ENCODE data around the gene PRKAR1B. TPM values are rescaled to one million over a fixed set of nuclear protein-coding genes. Genes with fewer than 3 reads are reported as not detected.

PRKAR1B gene
- total and polyA plus RNA-seq, 8 donors = 4.5 to 45.8 (median 11.1) TPM

GRCh38 chr7:683526-684205 lies 43.4 kb downstream of the PRKAR1B start:
- H3K27me3 ChIP-seq = no peaks in the 10 kb centered on the region
- WGBS, 5 donors = 94 to 99% (median 97%) methylated on average over 15 to 19 of the region's 19 CpGs
- intact Hi-C loops (cut with DNase I; ENCODE audit: low total_unique reads) = no loop called here
- peaks cover 0 to 37% (median 22%) of the 10 kb centered on the region in 4 donors for H3K36me3 ChIP-seq
- peaks cover 5 to 38% (median 27%) of the 10 kb centered on the region in 4 donors for H3K9me3 ChIP-seq
- no peak overlapping the region for H3K27ac ChIP-seq
- TF ChIP-seq POLR2AphosphoS5 (IDR thresholded peaks at IDR 0.05) = no peak
- no peak for TF ChIP-seq EP300 (IDR thresholded peaks at IDR 0.05)
- no peak for TF ChIP-seq POLR2A (IDR thresholded peaks at IDR 0.05)
- TF ChIP-seq, protein P1, sequence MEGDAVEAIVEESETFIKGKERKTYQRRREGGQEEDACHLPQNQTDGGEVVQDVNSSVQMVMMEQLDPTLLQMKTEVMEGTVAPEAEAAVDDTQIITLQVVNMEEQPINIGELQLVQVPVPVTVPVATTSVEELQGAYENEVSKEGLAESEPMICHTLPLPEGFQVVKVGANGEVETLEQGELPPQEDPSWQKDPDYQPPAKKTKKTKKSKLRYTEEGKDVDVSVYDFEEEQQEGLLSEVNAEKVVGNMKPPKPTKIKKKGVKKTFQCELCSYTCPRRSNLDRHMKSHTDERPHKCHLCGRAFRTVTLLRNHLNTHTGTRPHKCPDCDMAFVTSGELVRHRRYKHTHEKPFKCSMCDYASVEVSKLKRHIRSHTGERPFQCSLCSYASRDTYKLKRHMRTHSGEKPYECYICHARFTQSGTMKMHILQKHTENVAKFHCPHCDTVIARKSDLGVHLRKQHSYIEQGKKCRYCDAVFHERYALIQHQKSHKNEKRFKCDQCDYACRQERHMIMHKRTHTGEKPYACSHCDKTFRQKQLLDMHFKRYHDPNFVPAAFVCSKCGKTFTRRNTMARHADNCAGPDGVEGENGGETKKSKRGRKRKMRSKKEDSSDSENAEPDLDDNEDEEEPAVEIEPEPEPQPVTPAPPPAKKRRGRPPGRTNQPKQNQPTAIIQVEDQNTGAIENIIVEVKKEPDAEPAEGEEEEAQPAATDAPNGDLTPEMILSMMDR (IDR thresholded peaks at IDR 0.05) = no peak
- H3K4me1 ChIP-seq = no peaks in the 10 kb centered on the region
- DNase-seq = no peak
- H3K4me3 ChIP-seq = no peak overlapping the region

GRCh38 chr7:682810-683209 lies 44.3 kb downstream of the PRKAR1B start:
- no peaks in the 10 kb centered on the region for H3K27me3 ChIP-seq
- no peak overlapping the region for H3K27ac ChIP-seq
- H3K36me3 ChIP-seq = peaks cover 0 to 41% (median 26%) of the 10 kb centered on the region in 4 donors
- H3K9me3 ChIP-seq = peaks cover 5 to 30% (median 20%) of the 10 kb centered on the region in 4 donors
- no peak for DNase-seq
- WGBS, 5 donors = 90 to 97% (median 93%) methylated on average over 11 of the region's 11 CpGs
- H3K4me3 ChIP-seq = no peak overlapping the region
- intact Hi-C loops (cut with DNase I; ENCODE audit: low total_unique reads) = no loop called here
- TF ChIP-seq, protein P1 (IDR thresholded peaks at IDR 0.05) = no peak
- TF ChIP-seq POLR2A (IDR thresholded peaks at IDR 0.05) (no peak), EP300 (IDR thresholded peaks at IDR 0.05) (no peak), POLR2AphosphoS5 (IDR thresholded peaks at IDR 0.05) (no peak)
- no peaks in the 10 kb centered on the region for H3K4me1 ChIP-seq

GRCh38 chr7:681551-682307 lies 45.4 kb downstream of the PRKAR1B start:
- Histone ChIP-seq H3K4me3 (no peak overlapping the region), H3K9me3 (peaks cover 5 to 21% (median 16%) of the 10 kb centered on the region in 4 donors), H3K27ac (no peak overlapping the region), H3K4me1 (no peaks in the 10 kb centered on the region), H3K27me3 (no peaks in the 10 kb centered on the region), H3K36me3 (peaks cover 0 to 49% (median 34%) of the 10 kb centered on the region in 4 donors)
- intact Hi-C loops (cut with DNase I; ENCODE audit: low total_unique reads) = no loop called here
- no peak for DNase-seq
- TF ChIP-seq POLR2AphosphoS5 (IDR thresholded peaks at IDR 0.05) = no peak
- TF ChIP-seq POLR2A (IDR thresholded peaks at IDR 0.05) = no peak
- TF ChIP-seq EP300 (IDR thresholded peaks at IDR 0.05) = no peak
- TF ChIP-seq, protein P1 (IDR thresholded peaks at IDR 0.05) = no peak
- 91 to 99% (median 95%) methylated on average over 13 of the region's 13 CpGs for WGBS, 5 donors

DNA sequence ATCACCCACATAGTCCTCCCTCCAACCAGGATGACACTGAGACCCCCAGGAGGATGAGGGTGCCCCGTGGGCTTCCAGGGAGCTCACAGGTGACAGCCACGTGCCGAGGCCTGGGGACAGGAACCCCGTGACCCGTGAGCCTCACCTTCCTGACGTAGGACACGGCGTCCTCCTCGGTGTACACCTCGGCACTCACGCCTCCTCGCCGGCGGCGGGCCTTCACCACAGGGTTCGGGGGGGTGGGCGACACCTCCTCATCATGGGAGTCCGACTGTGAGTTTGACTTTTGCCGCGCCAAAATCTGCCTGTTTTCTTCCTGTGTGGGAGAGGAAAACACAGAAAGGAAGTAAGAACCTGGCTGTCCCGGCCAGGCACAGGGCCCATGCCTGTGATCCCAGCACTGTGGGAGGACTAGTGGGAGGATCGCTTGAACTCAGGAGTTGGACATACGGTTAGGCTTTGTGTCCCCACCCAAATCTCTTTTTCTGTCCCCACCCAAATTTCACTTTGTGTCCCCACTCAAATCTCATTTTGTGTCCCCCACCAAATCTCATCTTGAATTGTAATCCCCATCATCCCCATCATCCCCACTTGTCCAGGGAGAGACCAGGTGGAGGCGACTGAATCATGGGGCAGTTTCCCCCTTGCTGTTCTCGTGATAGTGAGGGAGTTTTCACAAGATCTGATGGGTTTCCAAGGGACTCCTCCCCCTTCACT lies 46.5 kb downstream of the PRKAR1B start:
- DNase-seq = no peak
- no peak overlapping the region for H3K27ac ChIP-seq

More for the DNA sequence above, 46.5 kb downstream of the PRKAR1B start:
- Histone ChIP-seq H3K36me3 (peaks cover 0 to 56% (median 41%) of the 10 kb centered on the region in 4 donors), H3K4me1 (no peaks in the 10 kb centered on the region), H3K9me3 (peaks cover 2 to 9% (median 5%) of the 10 kb centered on the region in 4 donors), H3K27me3 (no peaks in the 10 kb centered on the region), H3K4me3 (no peak overlapping the region)
- TF ChIP-seq POLR2A (IDR thresholded peaks at IDR 0.05) (no peak), EP300 (IDR thresholded peaks at IDR 0.05) (no peak), POLR2AphosphoS5 (IDR thresholded peaks at IDR 0.05) (no peak)
- TF ChIP-seq, protein P1 (IDR thresholded peaks at IDR 0.05) = no peak
- 95 to 99% (median 97%) methylated on average over 25 of the region's 25 CpGs for WGBS, 5 donors
- intact Hi-C loops (cut with DNase I; ENCODE audit: low total_unique reads) = no loop called here

Data from stomach (tissue), 9 donors.